Esophagus squamous epithelium (tissue), 4 donors: ENCODE results near the gene ARAF.
A peak's percentile ranks its signal among the peaks of the same experiment; 100 is the strongest.

Experiments used
- CTCF ChIP-seq, 6 experiments: fragments of 450-650 bp in 4 of 6; fragments of 200-600 bp in 2 of 6; sonication (generic) in 2 of 6; IDR thresholded peaks; one replicate each; pipeline ENCODE4 v1.5.1; 2016 to 2019; ENCODE audit warnings: antibody characterized with exemption in 6 of 6, mild to moderate bottlenecking in 4 of 6, moderate library complexity in 4 of 6
- POLR2A ChIP-seq, 4 donors: fragments of 450-650 bp; IDR thresholded peaks; one replicate each; pipeline ENCODE4 v1.6.1; 2017; ENCODE audit warnings: antibody characterized with exemption in 4 of 4, mild to moderate bottlenecking in 4 of 4, moderate library complexity in 3 of 4

- TF ChIP-seq CTCF (IDR thresholded peaks at IDR 0.05), result peak in 1 of 6 experiments; percentile 11
- TF ChIP-seq POLR2A (IDR thresholded peaks at IDR 0.05), result no peak
These were observed 49.5 kb downstream of the ARAF start for GRCh38 chrX:47610511-47610910.
